Endometrium (tissue), 2 donors: ENCODE measurements around the gene FAM20C.

Experiments used
- FAIRE-seq: peaks from 2 replicates; lab custom pipeline; 2012; peaks lifted over from hg19 to GRCh38; lab: Jason Lieb, UNC
- donor health status: control.
- donor health status: control.

The FAM20C gene

DNA sequence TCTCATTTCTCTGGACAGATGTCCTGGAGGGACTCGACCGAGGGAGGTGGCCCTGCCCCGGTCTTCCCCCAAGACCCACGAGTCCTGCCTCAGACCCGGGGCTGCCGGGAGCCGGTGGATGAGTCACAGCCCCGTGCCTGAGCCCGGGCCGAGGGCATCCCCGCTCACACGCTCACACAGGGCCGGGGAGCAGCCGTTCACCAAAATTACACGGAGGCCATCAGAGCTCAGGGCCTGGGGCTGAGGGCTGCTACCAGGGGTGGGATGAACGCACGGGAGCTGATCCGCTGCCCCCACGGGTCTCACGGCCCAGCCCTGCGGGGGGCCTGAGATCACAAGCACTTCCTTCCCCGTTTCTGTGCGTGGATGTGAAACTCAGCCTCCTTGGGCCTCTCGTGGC lies 17.5 kb downstream of the FAM20C start:
- no peak for FAIRE-seq

DNA sequence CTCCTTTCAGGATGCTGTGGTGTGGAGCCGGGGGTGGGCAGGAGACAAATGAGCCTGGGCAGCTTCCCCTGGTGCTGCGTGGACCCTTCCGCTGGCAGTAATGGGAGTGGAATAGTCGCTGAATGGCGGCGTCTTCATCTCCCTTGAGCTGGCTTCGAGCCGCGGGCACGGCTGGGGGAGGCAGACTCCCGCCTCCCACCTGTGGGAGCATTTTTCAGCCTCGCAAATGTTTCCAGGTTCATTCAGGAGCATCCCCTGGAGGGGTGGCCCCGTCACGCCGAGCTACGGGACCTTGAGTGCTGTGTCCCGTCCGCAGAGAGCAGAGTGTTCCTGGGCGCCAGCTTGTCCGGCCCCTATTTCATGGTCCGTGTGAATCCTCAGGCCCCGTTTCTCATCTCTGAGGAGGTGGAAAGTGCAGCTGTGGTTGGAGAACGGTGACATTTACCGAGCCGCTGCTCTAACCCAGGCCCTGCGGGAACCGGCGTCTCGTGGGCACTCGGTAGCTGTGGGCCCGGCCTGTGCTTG lies 18.1 kb downstream of the FAM20C start:
- FAIRE-seq: no peak

DNA sequence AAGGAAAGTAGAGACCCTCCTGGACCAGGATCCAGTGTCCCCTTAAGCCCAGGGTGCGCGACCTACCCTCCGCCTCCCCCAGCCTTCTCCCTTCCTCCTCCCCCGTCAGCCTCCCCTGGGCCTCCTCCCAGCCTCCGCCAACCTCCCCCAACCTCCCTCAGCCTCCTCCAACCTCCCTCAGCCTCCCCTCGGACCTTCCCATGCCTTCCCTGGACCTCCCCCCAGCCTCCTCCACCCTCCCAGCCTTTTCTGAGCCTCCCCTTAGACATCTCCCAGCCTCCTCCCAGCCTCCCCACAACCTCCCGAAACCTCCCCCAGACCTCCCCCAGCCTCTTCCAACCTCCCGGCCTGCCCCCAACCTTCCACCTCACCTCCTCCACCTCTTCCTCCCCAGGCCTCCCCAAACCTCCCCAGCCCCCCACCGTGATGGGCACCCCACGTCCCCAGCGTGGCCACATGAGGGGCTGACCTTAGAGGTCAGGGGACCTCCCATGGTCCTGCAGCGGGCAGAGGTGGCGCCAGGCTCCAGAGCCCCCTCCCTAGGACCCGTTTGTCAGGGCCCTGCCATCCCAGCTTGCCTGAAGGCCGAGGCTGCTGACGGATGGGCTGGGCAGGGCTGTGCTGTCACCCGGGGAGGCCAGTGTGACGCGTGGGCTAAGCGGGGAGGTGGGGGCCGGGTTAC lies 18.8 kb downstream of the FAM20C start:
- no peak for FAIRE-seq

DNA sequence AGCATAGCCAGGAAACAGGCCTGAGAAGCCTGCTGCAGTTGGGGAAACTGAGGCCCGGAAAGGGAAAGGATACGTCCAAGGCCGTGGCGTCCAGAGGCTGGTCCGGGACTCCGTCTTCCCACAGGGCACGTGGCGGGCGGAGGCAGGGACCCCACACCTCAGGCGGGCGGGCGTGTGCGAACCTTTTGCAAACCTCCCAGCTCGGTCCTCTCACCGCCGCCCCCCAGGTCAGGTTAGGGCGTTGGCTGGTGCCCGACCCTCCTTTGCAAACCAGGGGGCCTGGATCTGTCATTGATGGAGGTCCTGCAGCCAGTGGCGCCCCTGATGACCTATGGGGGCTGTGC lies 19.3 kb downstream of the FAM20C start:
- FAIRE-seq: no peak

DNA sequence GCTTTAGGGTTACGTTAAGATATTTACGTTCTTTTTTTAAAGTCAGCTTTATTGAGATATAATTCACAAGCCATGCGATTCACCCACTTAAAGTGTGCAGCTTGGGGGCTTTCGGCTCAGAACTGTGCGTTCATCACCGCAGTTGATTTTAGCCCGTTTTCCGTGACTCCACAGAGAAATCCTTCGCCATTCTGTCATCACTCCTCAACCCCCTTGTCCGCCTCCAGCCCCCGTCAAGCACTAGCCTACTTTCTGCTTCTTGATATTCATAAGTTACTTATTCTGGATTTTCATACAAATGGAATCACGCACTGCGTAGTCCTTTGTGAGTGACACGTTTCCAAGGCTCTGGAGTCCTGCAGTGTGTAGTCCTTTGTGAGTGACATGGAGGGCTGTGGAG lies 20.4 kb downstream of the FAM20C start:
- no peak for FAIRE-seq

DNA sequence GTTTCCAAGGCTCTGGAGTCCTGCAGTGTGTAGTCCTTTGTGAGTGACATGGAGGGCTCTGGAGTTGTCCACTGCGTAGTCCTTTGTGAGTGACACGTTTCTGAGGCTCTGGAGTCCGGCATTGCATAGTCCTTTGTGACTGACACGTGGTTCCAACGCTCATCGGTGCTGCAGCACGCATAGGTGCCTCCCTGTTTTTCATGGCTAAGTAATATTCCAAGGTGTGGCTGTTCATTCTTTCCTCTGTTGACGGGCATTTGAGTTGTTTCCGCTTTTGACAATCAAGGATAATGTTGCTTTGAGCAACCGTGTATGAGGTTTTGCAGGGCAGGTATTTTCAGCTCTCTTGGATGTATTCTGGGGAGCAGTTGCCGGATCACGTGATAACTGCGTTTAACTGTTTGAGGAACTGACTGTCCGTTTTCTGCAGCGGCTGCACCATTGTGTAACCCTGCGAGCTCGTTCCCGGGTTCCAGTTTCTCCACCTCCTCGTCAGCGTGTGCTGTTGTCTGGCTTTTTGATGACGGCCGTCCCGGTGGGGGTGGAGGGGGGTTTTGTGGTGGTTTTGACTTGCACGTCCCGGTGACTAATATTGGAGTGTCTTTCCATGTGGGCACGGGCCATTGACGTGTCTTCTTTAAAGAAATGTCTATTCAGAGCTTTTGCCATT lies 21.1 kb downstream of the FAM20C start:
- no peak for FAIRE-seq

DNA sequence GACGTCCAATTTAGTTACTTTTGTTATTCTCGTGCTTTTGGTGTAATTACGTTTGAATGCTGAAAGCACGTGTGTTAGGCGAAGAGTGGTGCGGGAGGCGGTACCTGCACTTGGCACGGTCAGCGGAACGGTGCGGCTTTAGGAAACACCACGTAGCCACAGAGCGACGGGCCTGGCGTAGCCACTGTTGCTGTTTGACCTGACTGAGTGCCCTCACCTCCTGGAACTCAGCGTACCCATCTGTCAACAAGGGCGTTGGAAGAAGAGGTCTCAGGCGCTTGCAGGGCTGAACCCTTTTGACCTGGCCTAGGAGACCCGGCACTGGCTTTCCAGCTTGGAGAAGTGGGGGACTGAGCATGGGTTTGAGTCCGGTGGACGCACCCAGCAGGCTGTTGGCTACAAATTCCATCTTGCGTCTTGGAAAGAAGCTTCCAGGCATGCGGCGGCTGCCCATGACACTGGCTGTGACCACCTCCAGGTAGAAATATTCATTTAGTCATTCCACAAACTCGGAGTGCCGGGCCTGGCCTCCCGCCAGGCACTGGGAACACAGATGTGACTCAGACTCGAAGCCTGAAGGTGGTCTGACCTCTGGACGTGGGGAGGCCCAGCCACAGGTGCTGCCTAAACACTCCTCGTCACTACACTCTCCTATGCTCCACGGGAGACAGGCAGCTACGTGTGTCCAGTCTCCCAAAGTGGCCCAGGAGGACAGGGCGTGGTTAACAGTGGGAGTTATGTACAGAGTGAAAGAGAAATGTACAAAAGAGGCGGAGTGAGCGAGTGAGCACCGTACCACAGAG lies 22.2 kb downstream of the FAM20C start:
- FAIRE-seq: no peak

DNA sequence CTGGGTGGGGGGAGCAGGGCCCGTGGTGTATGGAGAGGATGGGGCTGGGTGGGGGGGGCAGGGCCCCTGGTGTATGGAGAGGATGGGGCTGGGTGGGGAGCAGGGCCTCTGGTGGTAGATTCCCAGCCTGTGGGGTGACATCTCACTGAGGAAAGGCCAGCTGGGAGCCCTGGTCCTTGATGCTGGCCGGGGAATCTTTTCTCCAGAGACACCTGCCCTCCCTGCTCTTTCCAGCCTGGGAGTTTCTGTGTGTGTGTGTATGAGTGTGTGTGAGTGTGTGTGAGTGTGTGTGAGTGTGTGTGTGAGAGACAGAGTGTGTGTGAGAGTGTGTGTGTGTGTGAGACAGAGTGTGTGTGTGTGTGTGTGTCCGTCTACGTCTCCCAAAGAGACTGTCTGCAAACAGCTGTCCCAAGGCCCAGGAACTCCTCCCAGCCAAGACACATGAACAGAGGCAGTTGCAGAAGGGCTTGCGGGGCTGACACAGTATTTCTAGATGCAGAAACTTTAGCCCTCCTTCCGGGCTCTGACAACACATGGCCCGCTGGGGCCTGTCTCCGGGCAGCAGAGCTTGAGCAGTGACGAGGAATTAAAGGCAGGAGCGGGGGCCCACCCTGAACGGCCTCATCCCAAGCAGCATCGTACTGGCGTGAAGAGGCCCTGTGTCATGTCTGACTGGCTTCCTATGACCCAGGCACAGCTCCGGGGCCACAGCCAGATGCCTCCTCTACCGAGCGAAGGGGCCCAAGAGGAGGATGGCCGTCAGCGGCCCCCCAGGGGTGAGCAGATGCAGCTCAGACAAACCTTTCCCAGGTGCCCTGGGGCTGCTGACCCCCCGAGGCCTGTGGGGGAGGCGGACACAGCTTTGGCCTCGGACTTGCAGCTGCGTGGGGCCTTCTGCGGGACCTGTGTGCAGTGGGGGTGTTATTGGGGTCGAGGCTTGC lies 24.3 kb downstream of the FAM20C start:
- no peak for FAIRE-seq

DNA sequence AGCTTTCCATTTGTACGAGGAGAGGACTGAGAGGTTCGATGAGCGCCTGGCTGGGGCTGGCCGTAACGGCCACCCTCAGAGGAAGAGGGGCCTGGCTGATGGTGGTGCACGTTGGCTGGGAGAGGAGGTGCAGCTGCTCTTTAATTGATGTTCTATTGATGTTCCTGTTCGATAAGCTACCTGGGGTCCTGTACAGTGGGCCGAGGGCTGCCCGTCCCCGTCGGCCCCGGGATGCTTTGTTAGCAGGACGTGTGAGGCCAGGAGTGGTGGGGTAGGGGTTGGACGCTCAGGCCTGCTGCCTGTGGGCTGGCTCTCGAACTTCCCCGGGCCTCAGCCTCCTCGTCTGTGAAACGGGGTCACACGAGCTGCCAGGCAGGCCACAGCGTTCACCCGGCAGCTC lies 25.4 kb downstream of the FAM20C start:
- FAIRE-seq: no peak

DNA sequence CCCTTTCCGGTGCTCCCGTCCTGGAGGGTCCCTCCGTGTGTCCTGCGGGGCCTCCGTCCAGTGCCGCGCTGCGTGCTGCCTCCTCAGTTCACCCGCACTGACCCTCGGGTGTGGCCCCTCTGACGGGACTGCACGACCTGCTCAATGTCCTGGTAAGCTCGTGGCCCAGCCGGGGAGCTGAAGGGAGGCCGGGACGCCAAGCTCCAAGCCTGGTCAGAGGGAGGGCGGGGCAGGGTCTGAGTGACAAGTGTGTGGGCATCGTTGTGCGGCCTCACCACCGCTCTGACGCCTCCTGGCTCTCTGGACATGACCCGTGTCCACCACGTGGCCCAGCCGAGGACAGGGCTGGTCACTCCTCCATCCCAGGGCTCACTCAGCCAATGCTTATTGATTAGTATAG lies 25.9 kb downstream of the FAM20C start:
- FAIRE-seq: no peak

DNA sequence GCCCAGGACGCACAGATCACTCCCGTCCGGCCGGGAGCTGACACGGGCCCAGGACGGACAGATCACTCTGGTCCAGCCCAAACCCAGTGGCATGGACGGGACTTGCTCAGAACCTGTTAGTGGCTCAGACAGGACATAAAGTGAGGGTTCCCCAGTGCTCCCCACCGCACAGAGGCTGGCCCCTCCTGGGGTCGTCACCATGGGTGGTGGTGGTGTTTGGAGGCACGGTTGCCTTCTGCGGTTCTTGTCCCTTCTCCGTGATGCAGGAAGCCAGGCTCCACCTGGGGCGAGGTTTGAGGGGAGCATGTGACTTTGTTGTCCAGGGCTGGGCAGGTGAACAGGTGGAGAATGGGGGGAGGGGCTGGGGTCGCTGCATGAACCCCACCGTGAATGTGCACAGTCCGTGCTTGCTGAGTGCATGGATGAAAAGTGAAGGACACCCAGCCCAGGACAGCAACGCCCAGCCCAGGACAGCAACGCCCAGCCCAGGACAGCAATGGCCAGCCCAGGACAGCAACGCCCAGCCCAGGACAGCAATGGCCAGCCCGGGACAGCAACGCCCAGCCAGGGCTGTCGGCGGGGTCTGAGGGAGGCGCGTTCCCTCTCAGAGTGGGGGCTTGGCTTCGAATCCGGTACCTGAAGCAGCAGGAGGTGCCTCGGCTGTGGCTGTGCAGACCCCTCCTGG lies 26.7 kb downstream of the FAM20C start:
- FAIRE-seq: no peak

DNA sequence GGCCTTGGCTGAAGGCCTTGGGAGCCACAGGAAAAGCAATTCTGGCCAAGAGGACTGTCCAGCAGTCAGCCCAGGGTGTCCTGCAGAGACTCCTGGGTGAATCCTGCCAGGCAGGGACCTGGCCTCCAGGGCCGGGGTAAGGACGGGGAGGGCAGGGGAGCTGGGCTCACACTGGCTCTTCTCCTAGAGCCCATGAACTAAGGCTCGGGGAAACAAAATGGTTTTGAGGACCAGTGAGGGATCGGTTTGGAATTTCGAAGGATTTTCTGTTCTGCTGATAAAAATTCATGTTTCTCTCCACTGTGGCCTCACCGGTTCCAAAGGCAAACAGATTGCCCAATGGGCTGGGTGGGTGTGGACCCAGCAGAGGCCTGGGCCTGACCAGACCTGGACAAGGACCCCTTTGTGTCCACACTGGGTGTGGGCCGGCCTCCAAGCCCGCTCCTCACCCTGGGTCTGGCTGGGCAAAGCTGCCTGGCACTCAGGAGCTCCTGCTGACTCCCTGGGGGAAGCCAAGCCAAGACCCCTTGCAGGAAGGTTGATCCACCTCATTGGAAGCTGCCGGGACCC lies 27.3 kb downstream of the FAM20C start:
- FAIRE-seq: no peak

DNA sequence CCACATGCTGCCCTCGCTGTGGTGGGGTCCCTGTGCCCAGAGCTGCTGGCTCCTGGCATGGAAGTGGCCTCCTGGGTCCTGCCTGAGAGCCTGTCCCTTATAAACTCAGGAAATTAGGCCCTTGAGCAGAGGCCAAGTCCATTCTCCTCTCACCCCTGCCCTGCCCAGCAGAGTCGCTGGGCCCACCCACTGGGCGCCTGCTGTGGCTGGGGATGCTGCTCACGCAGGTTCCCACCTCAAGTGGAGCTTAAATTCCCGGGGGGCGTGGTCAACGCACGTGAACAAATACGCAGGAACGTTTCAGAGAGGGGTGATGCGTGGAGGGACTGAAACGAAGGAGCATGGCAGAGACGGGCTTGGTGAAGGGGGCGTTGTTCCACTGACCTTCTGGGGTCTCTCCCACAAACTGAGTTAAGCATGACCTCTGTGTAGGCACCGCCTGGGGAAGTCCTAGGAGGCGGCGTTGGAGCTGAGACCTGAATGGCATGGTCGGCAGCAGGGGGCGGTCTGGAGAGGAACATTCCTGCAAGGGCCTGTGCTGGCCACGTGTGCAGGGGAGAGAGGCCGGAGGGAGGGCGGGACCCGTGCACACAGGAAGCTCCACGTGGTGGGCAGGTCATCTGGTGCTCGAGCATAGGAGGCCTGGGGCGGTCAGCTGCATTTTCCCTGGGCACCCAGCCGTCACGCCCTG lies 27.9 kb downstream of the FAM20C start:
- FAIRE-seq: no peak

DNA sequence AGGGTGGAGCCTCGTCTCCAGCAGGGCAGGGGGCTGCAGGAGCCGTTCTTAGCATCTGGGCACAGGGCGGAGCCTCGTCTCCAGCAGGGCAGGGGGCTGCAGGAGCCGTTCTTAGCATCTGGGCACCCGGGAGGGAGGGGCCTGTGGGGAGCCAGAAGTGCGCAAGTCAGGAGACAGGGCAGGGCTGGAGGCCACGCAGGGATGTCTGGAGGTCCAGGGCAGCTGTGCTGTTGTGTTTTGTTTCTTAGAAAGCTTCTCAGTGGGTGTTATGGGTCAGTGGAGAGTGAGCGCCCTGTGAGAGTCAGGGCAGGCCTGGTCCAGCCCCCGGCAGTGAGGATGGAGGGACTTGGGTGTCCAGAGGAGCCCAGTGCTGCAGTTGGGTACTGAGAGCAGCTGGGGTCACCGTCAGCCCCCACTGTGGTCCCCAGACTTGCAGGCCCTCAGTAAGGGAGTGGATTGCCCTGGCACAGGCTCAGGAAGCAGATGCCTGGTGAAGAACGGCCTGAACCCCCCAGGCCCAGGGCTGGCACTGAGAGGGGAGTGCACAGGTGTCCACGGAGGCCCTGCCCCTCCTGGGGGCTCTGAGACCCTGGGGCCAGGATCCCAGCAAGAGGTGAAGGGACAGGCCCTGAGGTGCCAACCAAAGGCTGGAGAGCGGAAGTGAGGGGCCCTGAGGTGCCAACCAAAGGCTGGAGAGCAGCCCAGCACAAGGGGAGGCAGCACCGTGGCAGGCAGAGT lies 29.8 kb downstream of the FAM20C start:
- FAIRE-seq: no peak

DNA sequence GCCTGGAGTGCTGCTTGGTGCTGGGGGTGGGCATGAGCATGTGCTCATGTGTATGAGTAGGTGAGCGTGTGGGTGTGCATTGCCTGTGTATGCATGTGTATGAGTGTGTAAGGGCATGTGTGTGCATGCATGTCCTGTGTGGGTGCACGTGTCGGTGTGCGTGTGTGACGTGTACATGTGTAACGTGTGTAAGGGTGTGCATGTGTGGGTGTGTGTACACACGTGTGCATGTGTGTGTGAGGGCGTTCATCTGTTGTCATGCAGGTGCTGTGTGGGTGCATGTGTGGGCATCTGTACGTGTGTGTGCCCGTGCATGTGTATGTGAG lies 30.3 kb downstream of the FAM20C start:
- no peak for FAIRE-seq

DNA sequence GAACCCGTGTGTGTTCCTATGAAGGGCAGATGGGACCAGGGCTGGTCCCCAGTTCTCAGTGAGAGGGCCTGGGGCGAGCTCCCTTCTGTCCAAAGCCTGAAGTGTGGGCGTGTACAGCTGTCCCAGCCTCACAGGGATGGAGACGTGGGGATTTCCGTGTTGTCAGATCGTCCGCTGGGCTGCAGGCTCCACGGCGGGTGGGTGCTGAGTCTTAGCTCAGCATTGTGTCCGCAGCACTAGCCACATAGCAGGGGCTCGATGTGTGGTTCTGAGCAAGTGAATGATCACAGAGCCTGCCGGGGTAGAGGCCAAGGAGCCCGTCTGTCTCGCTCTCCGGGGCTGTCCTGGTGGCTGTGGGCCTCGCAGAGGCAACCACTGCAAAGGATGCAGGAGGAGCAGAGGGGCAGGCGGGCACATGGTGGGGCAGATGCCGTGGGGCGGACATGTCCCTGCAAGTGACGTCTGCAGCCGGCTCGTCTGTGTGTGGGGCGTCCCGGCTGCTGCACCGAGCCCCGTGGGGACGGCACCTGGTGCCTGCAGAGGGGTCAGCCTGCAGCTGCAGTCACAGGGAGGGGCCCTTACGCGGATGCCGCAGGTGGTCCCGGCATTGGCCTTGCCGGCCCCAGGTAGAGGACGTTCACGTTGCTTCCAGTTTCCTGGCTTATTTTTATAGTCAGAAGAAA lies 30.9 kb downstream of the FAM20C start:
- FAIRE-seq: no peak

DNA sequence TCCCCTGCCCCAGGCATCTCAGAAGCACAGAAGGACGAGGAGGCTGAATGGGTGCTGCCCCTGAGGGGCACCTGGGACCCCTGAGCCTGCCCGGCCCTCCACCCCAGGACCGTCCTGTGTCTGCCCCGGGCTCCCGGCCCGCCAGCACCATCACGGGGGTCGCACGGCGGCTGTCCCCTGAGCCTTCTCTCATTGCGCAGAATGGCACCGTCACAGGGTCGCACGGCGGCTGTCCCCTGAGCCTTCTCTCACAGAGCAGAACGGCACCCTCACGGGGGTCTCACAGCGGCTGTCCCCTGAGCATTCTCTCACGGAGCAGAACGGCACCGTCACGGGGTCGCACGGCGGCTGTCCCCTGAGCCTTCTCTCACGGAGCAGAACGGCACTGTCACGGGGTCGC lies 31.5 kb downstream of the FAM20C start:
- FAIRE-seq: no peak

DNA sequence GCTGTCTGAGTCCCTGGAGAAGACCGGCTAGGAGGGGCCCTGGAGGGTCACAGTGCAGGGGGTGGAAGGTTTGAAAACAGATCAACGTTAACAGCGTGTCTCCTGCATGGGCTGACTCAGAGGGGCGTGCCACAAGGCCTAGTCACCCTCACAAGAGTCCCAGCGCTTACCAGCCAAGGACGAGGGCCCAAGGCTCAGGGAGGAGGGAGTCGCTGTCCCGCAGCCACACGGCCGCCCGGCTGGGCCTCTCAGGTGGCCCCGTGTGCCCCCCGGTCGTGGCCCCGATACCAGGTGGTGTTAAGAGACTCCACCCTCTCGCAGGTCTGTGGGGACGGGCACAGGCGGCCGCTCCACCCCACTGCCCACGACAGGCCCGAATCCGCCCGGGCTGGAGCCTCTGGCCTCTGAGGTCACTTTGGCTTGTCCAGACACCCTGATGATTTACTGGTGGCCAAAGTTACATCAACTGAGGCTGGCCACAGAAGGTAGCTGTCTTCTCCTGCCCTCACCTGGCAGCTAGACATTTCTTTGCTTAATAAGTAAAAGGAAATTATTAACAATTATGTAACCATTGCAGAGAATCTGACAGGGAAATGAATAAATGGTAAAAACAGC lies 34.0 kb downstream of the FAM20C start:
- no peak for FAIRE-seq

DNA sequence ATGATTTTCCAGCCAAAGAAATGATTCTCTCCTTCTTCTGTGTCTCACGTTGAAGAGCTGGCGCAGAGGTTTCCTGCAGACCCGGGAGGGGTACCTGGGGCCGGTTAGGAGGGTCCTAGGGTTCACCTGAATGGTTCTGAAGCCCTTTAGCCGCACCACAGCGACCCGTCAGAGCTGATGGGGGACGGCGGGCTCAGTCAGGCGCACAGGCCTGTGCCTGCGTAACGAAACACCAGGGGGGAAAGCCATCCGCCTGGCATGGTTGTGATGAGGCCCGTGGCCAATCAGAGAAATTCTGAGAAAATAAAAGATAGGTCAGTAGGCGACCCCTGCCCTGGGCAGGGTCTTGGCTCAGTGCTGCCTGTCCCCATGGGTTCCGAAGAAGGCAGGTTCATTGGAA lies 35.6 kb downstream of the FAM20C start:
- FAIRE-seq: no peak
